Measurements from ENCODE around the gene AGBL1. TPM values are rescaled to one million over a fixed set of nuclear protein-coding genes. Genes with fewer than 3 reads are reported as not detected.

Gene AGBL1
- total RNA-seq, 1 donor from 2014 or later, result 5.5 TPM

- H3K79me2 ChIP-seq (ENCODE audit: low read depth), result no peaks in the 10 kb centered on the region
- no peaks in the 10 kb centered on the region for H3K36me3 ChIP-seq
- H3F3A ChIP-seq (ENCODE audit: low read depth), result no peaks in the 10 kb centered on the region
- H2AFZ ChIP-seq (replicated peaks), result no peak overlapping the region
- TF ChIP-seq EZH2 (IDR thresholded peaks at IDR 0.05) (no peak), EZH2phosphoT487 (IDR thresholded peaks at IDR 0.05) (no peak), CTCF (IDR thresholded peaks at IDR 0.05) (no peak)
- no peak overlapping the region for H3K27ac ChIP-seq
- no peak overlapping the region for H3K4me3 Mint-ChIP-seq
- H4K20me1 ChIP-seq (ENCODE audit: low read depth), result no peaks in the 10 kb centered on the region
- H3K4me1 ChIP-seq, result no peaks in the 10 kb centered on the region
- H3K4me3 ChIP-seq, result no peak overlapping the region
- no peaks in the 10 kb centered on the region for H3K9me3 ChIP-seq (ENCODE audit: low read depth)
- no peaks in the 10 kb centered on the region for H3K4me1 Mint-ChIP-seq
- H3K27me3 ChIP-seq, result no peaks in the 10 kb centered on the region
- no peak overlapping the region for H3K4me2 ChIP-seq
- DNase-seq (ENCODE audit: low spot score), result no peak
- no peak overlapping the region for H3K27ac Mint-ChIP-seq
- peaks cover 1% of the 10 kb centered on the region for H3K9me3 Mint-ChIP-seq
- H3K36me3 Mint-ChIP-seq, result no peaks in the 10 kb centered on the region
- H3K9ac ChIP-seq, result no peak overlapping the region
- H3K27me3 Mint-ChIP-seq (ENCODE audit: insufficient read depth, low read depth), result no peaks in the 10 kb centered on the region
Measured at GRCh38 chr15:86541540-86541939, 461.9 kb downstream of the AGBL1 start.

- no peak overlapping the region for H3K27ac Mint-ChIP-seq
- DNase-seq (ENCODE audit: low spot score), result no peak
Measured at GRCh38 chr15:86550075-86550474, 470.4 kb downstream of the AGBL1 start.

GRCh38 chr15:86553108-86553507 lies 473.4 kb downstream of the AGBL1 start:
- no peak overlapping the region for H3K4me3 ChIP-seq
- H3K27me3 Mint-ChIP-seq (ENCODE audit: insufficient read depth, low read depth), result peaks cover 2% of the 10 kb centered on the region
- H3K4me3 Mint-ChIP-seq, result no peak overlapping the region
- no peak overlapping the region for H3K9ac ChIP-seq
- H4K20me1 ChIP-seq (ENCODE audit: low read depth), result no peaks in the 10 kb centered on the region
- H2AFZ ChIP-seq (replicated peaks), result no peak overlapping the region
- no peaks in the 10 kb centered on the region for H3K36me3 ChIP-seq
- peaks cover 6% of the 10 kb centered on the region for H3K9me3 Mint-ChIP-seq
- peaks cover 12% of the 10 kb centered on the region for H3F3A ChIP-seq (ENCODE audit: low read depth)
- no peak overlapping the region for H3K27ac ChIP-seq
- H3K36me3 Mint-ChIP-seq, result no peaks in the 10 kb centered on the region
- H3K27ac Mint-ChIP-seq, result no peak overlapping the region
- H3K4me2 ChIP-seq, result no peak overlapping the region
- H3K27me3 ChIP-seq, result no peaks in the 10 kb centered on the region
- H3K79me2 ChIP-seq (ENCODE audit: low read depth), result no peaks in the 10 kb centered on the region
- H3K9me3 ChIP-seq (ENCODE audit: low read depth), result no peaks in the 10 kb centered on the region
- no peak for DNase-seq (ENCODE audit: low spot score)
- H3K4me1 Mint-ChIP-seq, result peaks cover 38% of the 10 kb centered on the region
- no peak for TF ChIP-seq CTCF (IDR thresholded peaks at IDR 0.05)
- TF ChIP-seq EZH2phosphoT487 (IDR thresholded peaks at IDR 0.05), result no peak
- TF ChIP-seq EZH2 (IDR thresholded peaks at IDR 0.05), result no peak
- H3K4me1 ChIP-seq, result peaks cover 37% of the 10 kb centered on the region

More at GRCh38 chr15:86550075-86550474, 470.4 kb downstream of the AGBL1 start:
- H2AFZ ChIP-seq (replicated peaks), result no peak overlapping the region
- H3K79me2 ChIP-seq (ENCODE audit: low read depth), result no peaks in the 10 kb centered on the region
- no peak overlapping the region for H3K4me3 ChIP-seq
- Mint-ChIP-seq H3K4me1 (peaks cover 10% of the 10 kb centered on the region), H3K36me3 (no peaks in the 10 kb centered on the region), H3K4me3 (no peak overlapping the region), H3K27me3 (ENCODE audit: insufficient read depth, low read depth) (peaks cover 2% of the 10 kb centered on the region), H3K9me3 (peaks cover 6% of the 10 kb centered on the region)
- no peaks in the 10 kb centered on the region for H3K36me3 ChIP-seq
- H3K27ac ChIP-seq, result no peak overlapping the region
- peaks cover 6% of the 10 kb centered on the region for H3K4me1 ChIP-seq
- H3K27me3 ChIP-seq, result no peaks in the 10 kb centered on the region
- no peak overlapping the region for H3K9ac ChIP-seq
- no peaks in the 10 kb centered on the region for H3F3A ChIP-seq (ENCODE audit: low read depth)
- no peaks in the 10 kb centered on the region for H3K9me3 ChIP-seq (ENCODE audit: low read depth)
- no peak overlapping the region for H3K4me2 ChIP-seq
- no peaks in the 10 kb centered on the region for H4K20me1 ChIP-seq (ENCODE audit: low read depth)
- TF ChIP-seq EZH2phosphoT487 (IDR thresholded peaks at IDR 0.05), result no peak
- no peak for TF ChIP-seq CTCF (IDR thresholded peaks at IDR 0.05)
- TF ChIP-seq EZH2 (IDR thresholded peaks at IDR 0.05), result no peak

All from neural progenitor cell (in vitro differentiated cells).